DMS153 (cell line): Measurements from ENCODE around the gene FGF6.
A peak's percentile ranks its signal among the peaks of the same experiment; 100 is the strongest.

Source experiments
- DNase-seq: peaks from one replicate; lab custom pipeline; 2025; lab: John Stamatoyannopoulos, UW

Gene FGF6

GRCh38 chr12:4447151-4447550, 1.5 kb upstream of the FGF6 start:
- no peak for DNase-seq

GRCh38 chr12:4446335-4446734, 720 bp upstream of the FGF6 start:
- DNase-seq, result no peak

- no peak for DNase-seq
These were observed 1.6 kb downstream of the FGF6 start for GRCh38 chr12:4444031-4444430.

- no peak for DNase-seq
These were observed 2.0 kb downstream of the FGF6 start for GRCh38 chr12:4443616-4444015.

- DNase-seq, result peak; percentile 35
These were observed 4.0 kb downstream of the FGF6 start for GRCh38 chr12:4441355-4442335.

- no peak for DNase-seq
These were observed 5.3 kb downstream of the FGF6 start for GRCh38 chr12:4440187-4440941.

GRCh38 chr12:4439736-4440135, 5.9 kb downstream of the FGF6 start:
- no peak for DNase-seq

GRCh38 chr12:4438834-4439596, 6.6 kb downstream of the FGF6 start:
- DNase-seq, result no peak

- DNase-seq, result no peak
These were observed 10.1 kb downstream of the FGF6 start for GRCh38 chr12:4435537-4435936.

- DNase-seq, result no peak
These were observed 10.7 kb downstream of the FGF6 start for GRCh38 chr12:4434706-4435425.

- no peak for DNase-seq
These were observed 11.3 kb downstream of the FGF6 start for GRCh38 chr12:4434301-4434700.

GRCh38 chr12:4433745-4434058, 11.9 kb downstream of the FGF6 start:
- no peak for DNase-seq

- no peak for DNase-seq
These were observed 12.5 kb downstream of the FGF6 start for GRCh38 chr12:4432878-4433744.

- no peak for DNase-seq
These were observed 13.7 kb downstream of the FGF6 start for GRCh38 chr12:4431866-4432265.

GRCh38 chr12:4431436-4431835, 14.2 kb downstream of the FGF6 start:
- DNase-seq, result no peak

GRCh38 chr12:4424422-4424821, 21.2 kb downstream of the FGF6 start:
- DNase-seq, result no peak

- DNase-seq, result no peak
These were observed 22.0 kb downstream of the FGF6 start for GRCh38 chr12:4423528-4424195.

GRCh38 chr12:4422985-4423384, 22.6 kb downstream of the FGF6 start:
- DNase-seq, result no peak

GRCh38 chr12:4421590-4422031, 24.0 kb downstream of the FGF6 start:
- no peak for DNase-seq

- no peak for DNase-seq
These were observed 25.4 kb downstream of the FGF6 start for GRCh38 chr12:4420138-4420670.
